B cell (primary cell): ENCODE data around the gene TMEM45B. TPM values are rescaled to one million over a fixed set of nuclear protein-coding genes. Genes with fewer than 3 reads are reported as not detected.
"Not testable (repeated sequence)": the region's sequence is repeated elsewhere in the genome, so short reads cannot be mapped to it uniquely, and the experiment has no call there.

ENCODE experiments used
- ATAC-seq: fragments of 200-7000 bp; cut with Tn5 transposase; one replicate; pipeline ENCODE4 v1.10.0; 2021; ENCODE audit warnings: low read depth, mild to moderate bottlenecking, moderate number of reproducible peaks, moderate library complexity
- CTCF ChIA-PET: fragments of 350-600 bp; sonication (Branson Sonifier 250); formaldehyde crosslinking; loops from one replicate; lab custom pipeline; 2021; ENCODE audit warnings: antibody characterized with exemption, inconsistent platforms; lab: Charles Lee
- POLR2A ChIA-PET: fragments of 350-600 bp; sonication (Branson Sonifier 250); formaldehyde crosslinking; loops from one replicate; lab custom pipeline; 2021; ENCODE audit warnings: antibody characterized with exemption; lab: Charles Lee
- DNase-seq: peaks from one replicate; pipeline ENCODE4 v3.0.0; 2013
- H2AFZ ChIP-seq: 2 replicates; pipeline ENCODE4 v1.6.1; 2012; ENCODE audit warnings: mild to moderate bottlenecking, low read depth, low read length; ENCODE audit not compliant: insufficient read depth, poor library complexity, severe bottlenecking
- H3K27ac ChIP-seq, 2 donors: 1 replicate in 1 of 2; 2 replicates in 1 of 2; pipeline ENCODE4 v1.5.1; 2012 to 2013; ENCODE audit warnings: low read length in 2 of 2, mild to moderate bottlenecking in 2 of 2, moderate library complexity in 1 of 2
- H3K27me3 ChIP-seq, 4 experiments: fragments of 200-600 bp in 1 of 4; sonication (generic) in 1 of 4; replicated peaks in 1 of 4; 1 replicate in 2 of 4; 2 replicates in 2 of 4; pipeline versions ENCODE4 v1.6.1 to v1.7.0; 2013 to 2016; ENCODE audit warnings: low read length in 3 of 4, mild to moderate bottlenecking in 2 of 4, mixed read lengths in 1 of 4, moderate library complexity in 1 of 4; ENCODE audit not compliant: insufficient read depth in 4 of 4, control insufficient read depth in 3 of 4; ENCODE audit errors: control extremely low read depth in 1 of 4
- H3K36me3 ChIP-seq, 2 experiments: replicated peaks in 1 of 2; 1 replicate in 1 of 2; 2 replicates in 1 of 2; pipeline versions ENCODE4 v1.6.1 to v1.7.1; 2013; ENCODE audit warnings: low read length in 1 of 2; ENCODE audit not compliant: insufficient read depth in 2 of 2, control insufficient read depth in 1 of 2; ENCODE audit errors: control extremely low read depth in 1 of 2, extremely low read depth in 1 of 2
- H3K4me1 ChIP-seq, 2 donors: fragments of 200-600 bp in 1 of 2; sonication (generic) in 1 of 2; 1 replicate in 1 of 2; 2 replicates in 1 of 2; pipeline versions ENCODE4 v1.5.1 to v1.6.1; 2013 to 2017; ENCODE audit warnings: low read length in 2 of 2; ENCODE audit not compliant: control insufficient read depth in 2 of 2, insufficient read depth in 2 of 2
- H3K4me2 ChIP-seq: replicated peaks from 2 replicates; pipeline ENCODE3; 2012; ENCODE audit warnings: mild to moderate bottlenecking, low read depth, low read length; ENCODE audit not compliant: poor library complexity, severe bottlenecking
- H3K4me3 ChIP-seq, 5 experiments: fragments of 200-600 bp in 1 of 5; sonication (generic) in 1 of 5; 1 replicate in 3 of 5; 2 replicates in 2 of 5; pipeline versions ENCODE4 v1.5.1 to v1.7.0; 2011 to 2016; ENCODE audit warnings: low read length in 4 of 5, mild to moderate bottlenecking in 4 of 5, low read depth in 2 of 5, control low read depth in 1 of 5, moderate library complexity in 1 of 5; ENCODE audit not compliant: insufficient read depth in 1 of 5; ENCODE audit errors: control extremely low read depth in 1 of 5, extremely low read depth in 1 of 5
- H3K79me2 ChIP-seq: fragments of 200-600 bp; sonication (generic); one replicate; pipeline ENCODE4 v1.6.0; 2016; ENCODE audit warnings: low read length; ENCODE audit not compliant: control insufficient read depth, insufficient read depth
- H3K9ac ChIP-seq: fragments of 200-600 bp; sonication (generic); 2 replicates; pipeline ENCODE4 v1.6.1; 2017; ENCODE audit warnings: mild to moderate bottlenecking, low read length, moderate library complexity
- H3K9me3 ChIP-seq, 3 donors: one replicate each; pipeline versions ENCODE4 v1.6.1 to v1.7.1; 2013; ENCODE audit warnings: low read length in 2 of 3; ENCODE audit not compliant: control insufficient read depth in 2 of 3, insufficient read depth in 1 of 3; ENCODE audit errors: control extremely low read depth in 1 of 3
- H4K20me1 ChIP-seq: 2 replicates; pipeline ENCODE4 v1.6.0; 2012; ENCODE audit warnings: mild to moderate bottlenecking, low read length; ENCODE audit not compliant: insufficient read depth, control insufficient read depth, poor library complexity, severe bottlenecking
- H3K27ac Mint-ChIP-seq: one replicate; pipeline ENCODE4 v1.8.0; 2021; ENCODE audit warnings: mixed read lengths
- H3K27me3 Mint-ChIP-seq: one replicate; pipeline ENCODE4 v1.8.0; 2021; ENCODE audit warnings: mixed read lengths
- H3K4me1 Mint-ChIP-seq: one replicate; pipeline ENCODE4 v1.8.0; 2021; ENCODE audit warnings: mixed read lengths
- H3K4me3 Mint-ChIP-seq: one replicate; pipeline ENCODE4 v1.8.0; 2021; ENCODE audit warnings: mixed read lengths
- H3K9me3 Mint-ChIP-seq: one replicate; pipeline ENCODE4 v1.8.0; 2022; ENCODE audit warnings: mixed read lengths; ENCODE audit not compliant: insufficient read depth
- CTCF ChIP-seq: fragments of 200-600 bp; IDR thresholded peaks from one replicate; pipeline ENCODE4 v1.8.0; 2022; ENCODE audit warnings: antibody characterized with exemption, mild to moderate bottlenecking
- EZH2 ChIP-seq: IDR thresholded peaks from 2 replicates; pipeline ENCODE4 v1.6.1; 2012; ENCODE audit warnings: borderline replicate concordance, low read depth, mild to moderate bottlenecking, moderate library complexity, low read length; ENCODE audit not compliant: insufficient read depth, poor library complexity, severe bottlenecking
- WGBS: methylation state at CpG from one replicate; pipeline ENCODE4 v1.1.5; 2013; ENCODE audit warnings: missing lambda C conversion rate; ENCODE audit not compliant: insufficient coverage; 5-methylcytosine and 5-hydroxymethylcytosine counted together
- intact Hi-C: fragments of 100-400 bp; cut with micrococcal nuclease; formaldehyde crosslinking; loops from one replicate; pipeline ENCODE4 v1.10.0; 2022
- polyA plus RNA-seq: library from polyadenylated mRNA; depleted of rRNA; stranded (reverse); fragments of >200 nt; gene quantifications from 2 replicates; pipeline ENCODE4 v1.2.3, GENCODE V29; 2012
- total RNA-seq, 2 donors: library from RNA; stranded (reverse); fragments of 120-200 nt in 1 of 2; gene quantifications; 1 replicate in 1 of 2; 2 replicates in 1 of 2; pipeline versions ENCODE4 v1.2.3 to v1.2.4, GENCODE V29; 2013 to 2022

The TMEM45B gene
- total and polyA plus RNA-seq, 2 donors (not counting 1 experiment from before 2014, with no cell fraction given) = not detected

DNA sequence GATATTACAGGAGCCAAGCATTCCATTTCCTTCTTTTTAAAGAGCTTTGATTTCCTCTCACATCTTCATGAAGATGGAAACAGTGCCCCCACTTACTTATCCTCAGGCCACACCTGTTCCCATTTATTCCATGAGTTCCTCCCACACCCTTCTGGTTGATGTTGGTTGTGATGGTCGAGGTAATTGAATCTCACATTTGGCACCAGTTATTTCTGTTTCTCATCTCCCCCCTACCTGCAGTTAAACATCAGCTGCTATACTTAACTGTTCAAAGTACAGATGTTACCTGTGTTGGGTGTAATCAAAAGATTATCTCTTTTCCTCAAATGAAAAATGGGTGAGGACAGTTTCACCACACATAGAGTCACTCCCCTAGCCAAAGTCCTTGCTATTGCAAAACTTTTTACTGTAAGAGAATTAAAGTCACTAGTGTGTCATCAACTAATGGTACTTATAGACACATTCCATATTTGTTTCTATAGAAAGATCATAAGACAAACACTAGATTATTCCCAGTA lies 1.9 kb downstream of the TMEM45B start:
- TF ChIP-seq EZH2 = no peak
- TF ChIP-seq CTCF = no peak
- H3K4me3 Mint-ChIP-seq = no peak overlapping the region
- H3K4me3 ChIP-seq = no peak overlapping the region
- ChIA-PET CTCF (no interaction called here), POLR2A (no interaction called here)
- no peaks in the 10 kb centered on the region for H3K36me3 ChIP-seq
- no peaks in the 10 kb centered on the region for H3K4me1 ChIP-seq
- no peaks in the 10 kb centered on the region for H3K79me2 ChIP-seq
- H3K27me3 Mint-ChIP-seq = peaks cover 57% of the 10 kb centered on the region
- peaks cover 0 to 14% (median 0%) of the 10 kb centered on the region in 3 donors for H3K9me3 ChIP-seq
- no peak overlapping the region for H2AFZ ChIP-seq
- H3K27me3 ChIP-seq = peaks cover 0 to 9% (median 8%) of the 10 kb centered on the region in 4 experiments
- H3K9me3 Mint-ChIP-seq = peaks cover 5% of the 10 kb centered on the region
- ATAC-seq (no peak), DNase-seq (no peak)
- H4K20me1 ChIP-seq = no peaks in the 10 kb centered on the region
- no peak overlapping the region for H3K9ac ChIP-seq
- intact Hi-C loops = no loop called here
- H3K27ac Mint-ChIP-seq = no peak overlapping the region
- H3K27ac ChIP-seq = no peak overlapping the region
- no CpG with 5 or more reads among the region's 1 CpG for WGBS
- H3K4me2 ChIP-seq = no peak overlapping the region
- H3K4me1 Mint-ChIP-seq = peaks cover 3% of the 10 kb centered on the region

GRCh38 chr11:129818236-129818635 lies 2.6 kb downstream of the TMEM45B start:
- H3K4me3 Mint-ChIP-seq, H3K9me3 Mint-ChIP-seq, H3K27ac Mint-ChIP-seq, H3K9ac ChIP-seq, H4K20me1 ChIP-seq, H2AFZ ChIP-seq, DNase-seq, H3K27ac ChIP-seq, POLR2A ChIA-PET, H3K4me1 ChIP-seq, ATAC-seq, H3K4me1 Mint-ChIP-seq, H3K36me3 ChIP-seq, H3K4me2 ChIP-seq, CTCF ChIA-PET, H3K27me3 ChIP-seq, H3K4me3 ChIP-seq, intact Hi-C loops, H3K79me2 ChIP-seq: not testable (repeated sequence)
- H3K27me3 Mint-ChIP-seq = peaks cover 57% of the 10 kb centered on the region
- WGBS = no CpG with 5 or more reads among the region's 3 CpGs
- peaks cover 0 to 14% (median 0%) of the 10 kb centered on the region in 3 donors for H3K9me3 ChIP-seq
